AG04449 (cell line): ENCODE results near the gene SEPTIN12.

ENCODE experiments used
- CTCF ChIA-PET: fragments of 350-600 bp; formaldehyde crosslinking; extraction: SDS; loops from one replicate; lab custom pipeline; 2021; ENCODE audit warnings: antibody characterized with exemption; lab: Yijun Ruan, JAX
- POLR2A ChIA-PET: fragments of 400-600, 350-600 bp; formaldehyde crosslinking; extraction: SDS; loops from one replicate; lab custom pipeline; 2020; ENCODE audit warnings: antibody characterized with exemption, inconsistent platforms; lab: Yijun Ruan, JAX
- DNase-seq: peaks from one replicate; pipeline ENCODE4 v3.0.0-alpha.2; 2010; ENCODE audit warnings: low read depth, low spot score
- H3K4me3 ChIP-seq: 2 replicates; pipeline ENCODE4 v1.5.1; 2011; ENCODE audit warnings: low read depth, mild to moderate bottlenecking, control low read depth, low read length
- TF ChIP-seq, protein P1 (sequence below): IDR thresholded peaks from one replicate; pipeline ENCODE4 v1.5.1; 2011; ENCODE audit warnings: mild to moderate bottlenecking, moderate library complexity, low read length, control low read depth, inconsistent platforms; ENCODE audit not compliant: insufficient read depth; ENCODE audit errors: missing control alignments

The SEPTIN12 gene

GRCh38 chr16:4828567-4829321, 40.6 kb upstream of the SEPTIN12 start:
- ChIA-PET CTCF (no interaction called here), POLR2A (interaction anchor here (0.6 kb wide), 1 partner anchor 212 kb away, joined by 3 read pairs; no protein-coding TSS in a partner anchor)
- DNase-seq = no peak
- H3K4me3 ChIP-seq = no peak overlapping the region
- TF ChIP-seq, protein P1, sequence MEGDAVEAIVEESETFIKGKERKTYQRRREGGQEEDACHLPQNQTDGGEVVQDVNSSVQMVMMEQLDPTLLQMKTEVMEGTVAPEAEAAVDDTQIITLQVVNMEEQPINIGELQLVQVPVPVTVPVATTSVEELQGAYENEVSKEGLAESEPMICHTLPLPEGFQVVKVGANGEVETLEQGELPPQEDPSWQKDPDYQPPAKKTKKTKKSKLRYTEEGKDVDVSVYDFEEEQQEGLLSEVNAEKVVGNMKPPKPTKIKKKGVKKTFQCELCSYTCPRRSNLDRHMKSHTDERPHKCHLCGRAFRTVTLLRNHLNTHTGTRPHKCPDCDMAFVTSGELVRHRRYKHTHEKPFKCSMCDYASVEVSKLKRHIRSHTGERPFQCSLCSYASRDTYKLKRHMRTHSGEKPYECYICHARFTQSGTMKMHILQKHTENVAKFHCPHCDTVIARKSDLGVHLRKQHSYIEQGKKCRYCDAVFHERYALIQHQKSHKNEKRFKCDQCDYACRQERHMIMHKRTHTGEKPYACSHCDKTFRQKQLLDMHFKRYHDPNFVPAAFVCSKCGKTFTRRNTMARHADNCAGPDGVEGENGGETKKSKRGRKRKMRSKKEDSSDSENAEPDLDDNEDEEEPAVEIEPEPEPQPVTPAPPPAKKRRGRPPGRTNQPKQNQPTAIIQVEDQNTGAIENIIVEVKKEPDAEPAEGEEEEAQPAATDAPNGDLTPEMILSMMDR = no peak

GRCh38 chr16:4826980-4827379, 38.8 kb upstream of the SEPTIN12 start:
- DNase-seq = no peak
- H3K4me3 ChIP-seq = no peak overlapping the region
- ChIA-PET CTCF (interaction anchor here (0.8 kb wide), 1 partner anchor 129 kb away, joined by 3 read pairs; no protein-coding TSS in a partner anchor), POLR2A (no interaction called here)
- TF ChIP-seq, protein P1 = no peak

GRCh38 chr16:4826526-4826925, 38.4 kb upstream of the SEPTIN12 start:
- CTCF ChIA-PET = no interaction called here

GRCh38 chr16:4825196-4825595, 37.1 kb upstream of the SEPTIN12 start:
- no peak for DNase-seq
- POLR2A ChIA-PET = no interaction called here
- TF ChIP-seq, protein P1 = no peak
- H3K4me3 ChIP-seq = no peak overlapping the region
- CTCF ChIA-PET = interaction anchor here (1.1 kb wide), 1 partner anchor 131 kb away, joined by 3 read pairs; no protein-coding TSS in a partner anchor

More at GRCh38 chr16:4826526-4826925, 38.4 kb upstream of the SEPTIN12 start:
- DNase-seq = no peak
- POLR2A ChIA-PET = no interaction called here
- TF ChIP-seq, protein P1 = no peak
- H3K4me3 ChIP-seq = no peak overlapping the region

- TF ChIP-seq, protein P1 = no peak
- no peak for DNase-seq
- H3K4me3 ChIP-seq = no peak overlapping the region
- ChIA-PET POLR2A (no interaction called here), CTCF (interaction anchor here (1.8 kb wide), 1 partner anchor 26 kb away, joined by 4 read pairs; no protein-coding TSS in a partner anchor)
These were observed 32.5 kb upstream of the SEPTIN12 start for GRCh38 chr16:4820652-4821051.

GRCh38 chr16:4814542-4815173, 26.5 kb upstream of the SEPTIN12 start:
- CTCF ChIA-PET = interaction anchor here (1.2 kb wide), 1 partner anchor 141 kb away, joined by 4 read pairs; no protein-coding TSS in a partner anchor

More at GRCh38 chr16:4814542-4815173, 26.5 kb upstream of the SEPTIN12 start:
- TF ChIP-seq, protein P1 = no peak
- POLR2A ChIA-PET = no interaction called here
- H3K4me3 ChIP-seq = no peak overlapping the region
- DNase-seq = no peak
